ENCODE data around the gene ADRM1. TPM values are rescaled to one million over a fixed set of nuclear protein-coding genes. Genes with fewer than 3 reads are reported as not detected.

The ADRM1 gene
- total RNA-seq, 1 donor from 2014 or later, result 193 TPM

DNA sequence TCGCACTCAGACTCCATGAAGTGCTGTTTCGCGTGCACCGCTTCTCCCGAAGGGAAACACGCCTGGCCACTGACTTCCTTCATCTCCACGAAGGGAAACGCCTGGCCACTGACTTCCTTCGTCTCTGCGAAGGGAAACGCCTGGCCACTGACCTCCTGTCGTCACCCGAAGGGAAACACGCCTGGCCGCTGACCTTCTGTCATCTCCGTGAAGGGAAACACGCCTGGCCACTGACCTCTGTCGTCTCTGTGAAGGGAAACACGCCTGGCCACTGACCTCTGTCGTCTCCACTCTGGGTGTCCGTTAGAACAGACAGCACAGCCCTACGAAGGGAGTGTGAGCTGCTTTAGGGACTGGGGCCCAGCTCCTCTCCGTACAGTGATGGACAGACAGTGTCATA is 17.1 kb upstream of the ADRM1 start:
- Histone ChIP-seq H3K4me3 (ENCODE audit: low read depth, low read length) (no peak overlapping the region), H3K36me3 (ENCODE audit: control insufficient read depth, insufficient read depth, low read length) (peaks cover 4% of the 10 kb centered on the region), H3K27me3 (ENCODE audit: control insufficient read depth, insufficient read depth, low read length) (no peaks in the 10 kb centered on the region)
- TF ChIP-seq, protein P1, sequence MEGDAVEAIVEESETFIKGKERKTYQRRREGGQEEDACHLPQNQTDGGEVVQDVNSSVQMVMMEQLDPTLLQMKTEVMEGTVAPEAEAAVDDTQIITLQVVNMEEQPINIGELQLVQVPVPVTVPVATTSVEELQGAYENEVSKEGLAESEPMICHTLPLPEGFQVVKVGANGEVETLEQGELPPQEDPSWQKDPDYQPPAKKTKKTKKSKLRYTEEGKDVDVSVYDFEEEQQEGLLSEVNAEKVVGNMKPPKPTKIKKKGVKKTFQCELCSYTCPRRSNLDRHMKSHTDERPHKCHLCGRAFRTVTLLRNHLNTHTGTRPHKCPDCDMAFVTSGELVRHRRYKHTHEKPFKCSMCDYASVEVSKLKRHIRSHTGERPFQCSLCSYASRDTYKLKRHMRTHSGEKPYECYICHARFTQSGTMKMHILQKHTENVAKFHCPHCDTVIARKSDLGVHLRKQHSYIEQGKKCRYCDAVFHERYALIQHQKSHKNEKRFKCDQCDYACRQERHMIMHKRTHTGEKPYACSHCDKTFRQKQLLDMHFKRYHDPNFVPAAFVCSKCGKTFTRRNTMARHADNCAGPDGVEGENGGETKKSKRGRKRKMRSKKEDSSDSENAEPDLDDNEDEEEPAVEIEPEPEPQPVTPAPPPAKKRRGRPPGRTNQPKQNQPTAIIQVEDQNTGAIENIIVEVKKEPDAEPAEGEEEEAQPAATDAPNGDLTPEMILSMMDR (IDR thresholded peaks at IDR 0.05; ENCODE audit: insufficient read depth, low read length, poor library complexity, severe bottlenecking), result no peak
- no peak for DNase-seq (ENCODE audit: low read depth)

DNA sequence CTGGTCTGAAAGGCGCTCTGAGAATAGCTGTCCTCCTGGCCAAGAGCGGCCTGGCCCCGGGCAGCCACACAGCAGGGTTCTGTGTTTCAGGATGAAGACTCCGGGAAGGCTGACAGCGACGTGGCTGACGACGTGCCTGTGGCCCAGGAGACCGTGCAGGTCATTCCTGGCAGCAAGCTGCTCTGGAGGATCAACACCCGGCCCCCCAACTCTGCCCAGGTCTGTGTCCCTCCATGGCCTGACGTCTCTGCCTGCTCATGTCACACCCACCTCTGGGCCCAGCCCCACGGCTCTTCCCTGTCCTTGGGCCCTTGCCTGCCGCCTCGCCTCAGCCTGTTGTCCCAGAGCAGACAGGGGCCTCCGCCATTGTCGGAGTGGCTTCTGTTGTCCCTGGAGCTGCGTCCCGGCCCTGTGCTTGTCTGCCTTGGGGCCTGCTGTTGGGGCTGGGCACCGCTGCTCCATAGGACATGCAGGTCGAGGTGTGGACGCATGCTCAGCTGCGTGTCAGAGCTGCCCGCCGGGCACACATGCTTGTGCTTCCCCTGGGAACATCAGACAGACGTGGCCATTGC is 16.2 kb upstream of the ADRM1 start:
- H3K36me3 ChIP-seq (ENCODE audit: control insufficient read depth, insufficient read depth, low read length), result peaks cover 3% of the 10 kb centered on the region
- no peak overlapping the region for H3K4me3 ChIP-seq (ENCODE audit: low read depth, low read length)
- no peak for DNase-seq (ENCODE audit: low read depth)
- TF ChIP-seq, protein P1 (IDR thresholded peaks at IDR 0.05; ENCODE audit: insufficient read depth, low read length, poor library complexity, severe bottlenecking), result no peak
- no peaks in the 10 kb centered on the region for H3K27me3 ChIP-seq (ENCODE audit: control insufficient read depth, insufficient read depth, low read length)

DNA sequence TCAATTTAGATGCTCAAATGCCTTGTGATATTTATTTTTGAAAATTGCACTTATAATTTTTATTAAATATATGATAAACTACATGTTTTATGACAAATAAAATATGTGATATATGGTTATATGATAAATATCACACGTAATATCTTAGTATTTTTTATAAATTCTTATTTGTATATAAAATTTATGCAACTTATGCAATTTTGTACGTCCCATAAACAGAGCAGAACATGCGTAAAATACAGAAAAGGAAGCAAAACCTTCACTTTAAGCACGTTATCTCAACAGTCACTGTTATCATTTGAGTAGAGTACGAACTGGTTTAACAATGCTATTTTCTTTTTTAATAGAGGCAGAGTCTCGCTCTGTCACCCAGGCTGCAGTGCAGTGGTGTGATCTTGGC is 15.7 kb upstream of the ADRM1 start:
- DNase-seq (ENCODE audit: low read depth), result no peak
- TF ChIP-seq, protein P1 (IDR thresholded peaks at IDR 0.05; ENCODE audit: insufficient read depth, low read length, poor library complexity, severe bottlenecking), result no peak
- H3K36me3 ChIP-seq (ENCODE audit: control insufficient read depth, insufficient read depth, low read length), result peaks cover 2% of the 10 kb centered on the region
- H3K4me3 ChIP-seq (ENCODE audit: low read depth, low read length), result no peak overlapping the region
- no peaks in the 10 kb centered on the region for H3K27me3 ChIP-seq (ENCODE audit: control insufficient read depth, insufficient read depth, low read length)

DNA sequence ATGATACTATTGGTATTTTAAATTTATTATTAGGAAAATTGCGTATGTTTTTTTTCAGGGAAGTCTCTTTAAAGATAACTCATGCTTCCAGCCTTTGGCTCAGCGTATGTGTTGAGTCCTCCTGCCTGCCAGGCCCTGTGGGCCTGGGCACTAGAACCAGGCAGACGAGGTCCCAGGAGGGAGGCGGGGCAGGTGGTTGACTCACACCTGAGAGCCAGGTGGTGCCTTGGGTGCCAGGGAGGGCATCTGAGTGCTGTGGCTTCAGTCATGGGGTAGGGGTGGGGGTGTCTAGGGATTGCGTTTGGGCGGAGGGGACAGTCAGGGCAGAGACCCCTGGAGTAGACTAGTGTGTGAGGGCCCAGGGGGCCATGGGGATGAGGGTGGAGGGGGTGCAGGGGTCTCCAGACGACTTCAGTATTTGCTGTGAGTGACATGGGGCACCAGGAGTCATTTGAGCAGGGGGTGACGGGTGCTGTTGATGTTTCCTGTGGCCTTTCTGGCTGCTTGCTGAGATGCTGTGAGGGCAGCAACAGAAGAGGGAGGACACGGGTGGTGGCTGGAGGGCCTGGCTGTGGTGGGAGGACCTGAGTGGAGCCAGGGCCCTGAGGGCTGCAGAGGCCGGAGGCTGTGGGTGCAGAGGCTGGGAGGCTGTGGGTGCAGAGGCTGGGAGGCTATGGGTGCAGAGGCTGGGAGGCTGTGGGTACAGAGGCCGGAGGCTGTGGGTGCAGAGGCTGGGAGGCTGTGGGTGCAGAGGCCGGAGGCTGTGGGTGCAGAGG is 14.8 kb upstream of the ADRM1 start:
- no peaks in the 10 kb centered on the region for H3K27me3 ChIP-seq (ENCODE audit: control insufficient read depth, insufficient read depth, low read length)
- H3K36me3 ChIP-seq (ENCODE audit: control insufficient read depth, insufficient read depth, low read length), result peaks cover 2% of the 10 kb centered on the region
- TF ChIP-seq, protein P1 (IDR thresholded peaks at IDR 0.05; ENCODE audit: insufficient read depth, low read length, poor library complexity, severe bottlenecking), result no peak
- H3K4me3 ChIP-seq (ENCODE audit: low read depth, low read length), result no peak overlapping the region
- DNase-seq (ENCODE audit: low read depth), result no peak

DNA sequence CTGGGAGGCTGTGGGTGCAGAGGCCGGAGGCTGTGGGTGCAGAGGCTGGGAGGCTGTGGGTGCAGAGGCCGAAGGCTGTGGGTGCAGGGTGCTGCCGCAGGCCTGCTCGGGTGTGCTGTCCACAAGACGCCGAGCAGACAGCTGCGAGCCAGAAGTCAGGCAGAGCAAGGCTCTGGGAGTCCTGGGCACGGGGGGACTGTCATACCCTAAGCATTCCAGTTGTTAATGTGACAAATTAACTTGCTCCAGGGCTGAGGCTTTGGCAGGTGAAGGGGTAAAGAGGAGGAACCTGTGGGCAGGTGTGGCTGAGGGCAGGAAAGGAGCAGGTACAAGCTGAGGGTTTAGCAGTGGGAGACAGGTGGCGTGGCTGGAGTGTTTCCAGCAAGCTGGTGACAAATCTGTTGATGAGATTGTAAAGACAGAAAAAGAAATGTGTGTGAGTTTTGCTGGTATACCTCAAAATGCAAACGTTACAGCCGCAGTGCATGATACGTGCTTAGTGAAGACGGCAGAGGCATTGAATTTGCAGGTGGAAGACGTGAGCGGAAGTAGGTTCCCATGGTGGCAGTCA is 14.2 kb upstream of the ADRM1 start:
- TF ChIP-seq, protein P1 (IDR thresholded peaks at IDR 0.05; ENCODE audit: insufficient read depth, low read length, poor library complexity, severe bottlenecking), result no peak
- H3K27me3 ChIP-seq (ENCODE audit: control insufficient read depth, insufficient read depth, low read length), result no peaks in the 10 kb centered on the region
- no peak overlapping the region for H3K4me3 ChIP-seq (ENCODE audit: low read depth, low read length)
- H3K36me3 ChIP-seq (ENCODE audit: control insufficient read depth, insufficient read depth, low read length), result peaks cover 2% of the 10 kb centered on the region
- no peak for DNase-seq (ENCODE audit: low read depth)
